T-helper 1 cell (primary cell): Measurements from ENCODE around the gene OIP5.
"Not testable (repeated sequence)": the region's sequence is repeated elsewhere in the genome, so short reads cannot be mapped to it uniquely, and the experiment has no call there.

Source experiments
- DNase-seq, 5 donors: peaks; one replicate each; pipeline ENCODE4 v3.0.0-alpha.2; 2012 to 2020

The OIP5 gene

GRCh38 chr15:41301587-41301986 lies 30.8 kb downstream of the OIP5 start:
- DNase-seq, result no peak

GRCh38 chr15:41301139-41301538 lies 31.3 kb downstream of the OIP5 start:
- not testable (repeated sequence) for DNase-seq

GRCh38 chr15:41292521-41292920 lies 39.9 kb downstream of the OIP5 start:
- DNase-seq, result no peak

DNA sequence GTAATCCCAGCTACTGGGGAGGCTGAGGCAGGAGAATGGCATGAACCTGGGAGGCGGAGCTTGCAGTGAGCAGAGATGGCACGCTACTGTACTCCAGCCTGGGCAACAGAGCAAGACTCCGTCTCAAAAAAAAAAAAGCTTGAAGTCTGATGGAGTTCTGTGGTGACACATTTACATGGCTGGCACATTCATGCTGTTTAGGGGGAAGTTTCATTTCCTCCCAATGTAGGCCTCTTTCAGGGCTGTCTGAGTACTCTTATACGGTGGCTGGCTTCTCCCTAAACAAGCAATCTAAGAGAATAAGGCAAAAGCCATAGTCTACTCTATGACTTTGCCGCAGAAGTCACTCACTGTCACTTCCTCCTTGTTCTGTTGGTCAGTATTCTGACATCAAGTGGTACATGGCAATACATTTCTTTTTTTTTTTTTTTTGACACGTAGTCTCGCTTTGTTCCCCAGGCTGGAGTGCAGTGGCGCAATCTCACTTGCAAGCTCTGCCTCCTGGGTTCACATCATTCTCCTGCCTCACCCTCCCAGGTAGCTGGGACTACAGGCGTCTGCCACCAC lies 41.2 kb downstream of the OIP5 start:
- DNase-seq, result no peak

DNA sequence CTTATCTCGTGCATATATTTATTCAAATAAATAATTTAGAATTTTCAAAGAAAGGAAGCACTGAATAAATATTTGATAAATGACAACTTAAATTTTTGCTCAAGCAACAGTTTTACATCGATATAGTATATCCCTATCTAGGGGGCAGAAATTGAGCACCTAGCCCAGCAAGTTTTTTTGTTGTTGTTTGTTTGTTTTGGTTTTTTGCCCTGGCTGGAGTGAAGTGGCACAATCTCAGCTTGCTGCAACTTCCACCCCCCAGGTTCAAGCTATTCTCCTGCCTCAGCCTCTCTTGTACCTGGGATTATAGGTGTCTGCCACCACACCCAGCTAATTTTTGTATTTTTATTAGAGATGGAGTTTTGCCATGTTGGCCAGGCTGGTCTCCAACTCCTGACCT lies 42.4 kb downstream of the OIP5 start:
- DNase-seq, result no peak

DNA sequence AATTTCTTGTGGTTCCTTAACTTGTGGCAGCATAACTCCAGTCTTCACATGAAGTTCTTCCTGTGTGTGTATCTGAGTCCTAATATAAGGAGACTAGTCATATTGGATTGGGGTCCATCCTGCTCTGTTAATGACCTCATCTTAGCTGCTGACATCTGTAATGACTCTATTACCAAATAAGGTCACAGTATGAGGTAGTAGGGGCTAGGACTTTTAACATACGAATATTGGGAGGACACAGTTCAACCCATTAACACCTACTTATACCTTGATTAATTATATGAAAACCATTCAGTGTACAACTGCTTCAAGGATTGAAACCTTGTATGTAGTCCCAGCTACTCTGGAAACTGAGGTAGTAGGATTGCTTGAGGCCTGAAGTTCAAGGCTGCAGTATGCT lies 43.9 kb downstream of the OIP5 start:
- no peak for DNase-seq

DNA sequence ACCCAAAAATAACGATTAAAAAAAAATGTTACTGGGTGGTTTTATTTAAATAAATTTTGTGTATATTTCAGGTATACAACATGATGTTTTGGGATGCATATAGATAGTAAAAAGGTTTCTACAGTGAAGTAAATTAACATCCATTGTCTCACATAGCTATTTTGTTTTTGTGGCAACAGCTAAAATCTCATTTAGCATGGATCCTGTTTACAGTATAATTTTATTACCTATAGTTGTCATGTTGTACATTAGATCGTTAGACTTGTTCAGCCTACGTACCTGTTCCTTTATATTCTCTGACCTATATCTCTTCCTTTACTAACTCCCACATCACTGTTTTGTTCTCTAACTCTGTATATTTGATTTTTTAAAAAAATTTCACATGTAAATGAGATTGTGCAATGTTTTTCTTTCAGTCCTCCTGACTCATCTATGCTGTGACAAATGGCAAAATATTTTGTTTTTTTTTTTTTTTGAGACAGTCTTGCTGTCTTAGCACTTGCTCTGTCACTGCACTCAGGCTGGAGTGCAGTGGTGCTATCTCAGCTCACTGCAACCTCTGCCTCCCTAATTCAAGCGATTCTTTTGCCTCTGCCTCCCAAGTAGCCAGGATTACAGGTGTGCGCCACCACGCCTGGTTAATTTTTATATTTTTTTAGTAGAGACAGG lies 45.6 kb downstream of the OIP5 start:
- DNase-seq, result no peak

GRCh38 chr15:41285285-41285684 lies 47.1 kb downstream of the OIP5 start:
- DNase-seq, result peak in 1 of 5 donors; percentile 29

GRCh38 chr15:41284427-41285177 lies 47.8 kb downstream of the OIP5 start:
- DNase-seq, result peak in 1 of 5 donors; percentile 74

- DNase-seq, result peak; percentile 95 to 99 (median 97)
Measured at GRCh38 chr15:41283653-41284426, 48.6 kb downstream of the OIP5 start.

GRCh38 chr15:41282980-41283652 lies 49.3 kb downstream of the OIP5 start:
- DNase-seq, result not testable (repeated sequence)

- DNase-seq, result not testable (repeated sequence)
Measured at GRCh38 chr15:41282436-41282835, 50.0 kb downstream of the OIP5 start.

- no peak for DNase-seq
Measured at GRCh38 chr15:41281236-41281635, 51.2 kb downstream of the OIP5 start.

DNA sequence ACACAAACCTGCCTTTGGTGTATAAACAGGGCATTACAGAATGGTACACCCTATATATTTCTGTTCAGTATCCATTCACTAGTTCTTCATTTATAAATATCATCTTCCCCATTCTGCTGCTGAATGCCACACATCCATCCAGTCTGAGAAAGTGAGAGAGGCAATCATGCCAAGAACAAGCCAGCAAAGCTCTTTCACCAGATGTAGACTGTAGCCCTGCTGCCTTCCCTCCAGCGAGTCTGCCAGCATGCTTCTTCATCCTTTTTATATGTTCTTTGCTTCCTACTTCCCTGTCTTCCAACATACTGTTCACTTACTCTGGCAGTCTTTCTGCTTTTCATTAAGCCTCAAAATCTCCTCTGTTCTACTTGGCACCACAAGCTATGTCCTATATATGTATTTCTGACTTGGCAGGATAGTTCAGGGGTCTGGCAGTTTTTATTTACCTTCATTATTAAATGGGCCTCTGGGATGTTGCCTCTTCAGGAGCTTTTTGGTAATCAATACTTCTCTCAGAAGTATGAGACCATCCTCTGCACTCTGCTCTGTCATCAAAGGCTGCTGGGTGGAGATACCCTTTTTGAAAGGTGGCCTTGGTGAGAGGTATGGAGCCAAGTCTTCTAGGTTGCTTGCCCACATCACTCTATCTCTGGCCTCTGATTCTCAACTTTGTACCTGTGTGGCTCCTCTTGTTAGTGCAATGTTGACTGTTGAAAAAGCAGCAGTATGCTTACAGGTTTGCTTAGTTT lies 52.7 kb downstream of the OIP5 start:
- DNase-seq, result no peak

GRCh38 chr15:41278319-41278718 lies 54.1 kb downstream of the OIP5 start:
- no peak for DNase-seq

DNA sequence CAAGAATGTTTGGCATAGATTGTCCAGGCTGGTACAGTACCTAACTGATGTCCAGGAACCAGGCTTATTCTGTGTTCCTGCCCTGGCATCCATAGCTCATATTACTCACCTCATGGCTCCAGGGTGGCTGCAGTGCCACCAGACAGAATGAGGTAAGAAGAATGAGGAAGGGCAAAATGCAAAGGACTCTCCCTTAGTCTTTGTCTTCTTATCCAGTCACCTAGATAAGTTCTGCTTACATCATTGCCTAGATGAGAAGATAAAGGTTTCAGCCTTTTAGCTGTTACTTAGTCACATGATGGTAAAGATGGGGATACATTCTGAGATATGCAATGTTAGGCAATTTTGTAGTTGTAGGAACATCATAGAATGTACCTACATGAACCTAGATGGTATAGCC lies 55.6 kb downstream of the OIP5 start:
- DNase-seq, result no peak

DNA sequence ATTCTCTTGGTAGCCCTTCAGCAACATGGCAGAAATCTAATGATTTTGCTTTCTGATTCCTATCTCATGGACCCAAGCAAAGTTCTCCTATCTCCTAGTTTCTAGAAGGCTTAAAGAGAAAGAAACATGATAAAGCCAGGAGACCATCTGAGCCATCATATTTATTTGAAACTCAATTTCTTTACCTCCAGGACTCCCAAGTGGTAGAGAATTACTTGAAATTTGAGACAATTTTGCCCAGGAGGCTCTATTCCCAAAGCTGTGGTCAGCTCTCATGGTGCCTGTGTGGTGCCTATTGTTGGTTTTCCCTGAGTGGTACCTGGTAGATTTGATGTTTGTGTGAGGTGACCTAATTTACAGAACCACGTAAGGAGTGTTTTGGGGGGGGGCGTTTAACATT lies 62.5 kb downstream of the OIP5 start:
- DNase-seq, result no peak

- DNase-seq, result no peak
Measured at GRCh38 chr15:41263891-41264351, 68.5 kb downstream of the OIP5 start.

DNA sequence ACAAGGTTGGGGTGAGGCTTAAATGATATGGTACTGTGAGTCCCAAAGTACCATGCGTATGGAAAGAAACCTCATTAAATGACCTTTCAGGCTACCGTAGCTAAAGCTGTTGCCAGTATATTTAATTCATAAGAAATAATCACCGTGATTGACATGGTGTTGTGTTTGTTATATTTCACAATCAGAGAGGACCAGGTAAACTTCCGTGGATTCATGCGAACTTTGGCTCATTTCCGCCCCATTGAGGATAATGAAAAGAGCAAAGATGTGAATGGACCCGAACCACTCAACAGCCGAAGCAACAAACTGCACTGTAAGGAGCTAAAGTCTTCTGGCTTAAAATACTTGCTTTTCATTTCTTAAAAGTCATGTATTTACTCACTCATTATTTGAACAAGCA lies 69.8 kb downstream of the OIP5 start:
- no peak for DNase-seq

DNA sequence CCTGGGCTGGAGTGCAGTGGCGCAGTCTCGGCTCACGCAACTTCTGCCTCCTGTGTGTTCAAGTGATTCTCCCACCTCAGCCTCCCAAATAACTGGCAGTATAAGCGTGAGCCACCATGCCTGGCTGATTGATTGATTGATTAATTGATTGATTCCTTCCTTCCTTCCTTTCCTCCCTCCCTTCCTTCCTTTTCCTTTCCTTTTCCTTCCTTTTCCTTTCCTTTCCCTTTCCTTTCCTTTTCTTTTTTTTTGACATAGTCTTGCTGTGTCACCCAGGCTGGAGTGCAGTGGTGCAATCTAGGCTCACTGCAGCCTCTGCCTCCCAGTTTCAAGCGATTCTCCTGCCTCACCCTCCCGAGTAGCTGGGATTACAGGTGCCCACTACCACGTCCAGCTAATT lies 71.5 kb downstream of the OIP5 start:
- not testable (repeated sequence) for DNase-seq

GRCh38 chr15:41259546-41260189 lies 72.7 kb downstream of the OIP5 start:
- no peak for DNase-seq
